Neural cell (in vitro differentiated cells): Measurements from ENCODE around the gene YIPF5.

Experiments
- CTCF ChIP-seq: fragments of 450-650 bp; IDR thresholded peaks from 2 replicates; pipeline ENCODE4 v1.5.1; 2014; ENCODE audit warnings: antibody characterized with exemption, mild to moderate bottlenecking, moderate library complexity; ENCODE audit not compliant: poor library complexity, severe bottlenecking
- EP300 ChIP-seq: fragments of 450-650 bp; conservative IDR thresholded peaks from 2 replicates; pipeline ENCODE4 v1.6.1; 2014; ENCODE audit warnings: antibody characterized with exemption, mild to moderate bottlenecking, moderate library complexity; ENCODE audit not compliant: poor library complexity, severe bottlenecking
- EZH2 ChIP-seq: fragments of 200-600, 300-800 bp; shearing (Covaris generic), sonication (generic); IDR thresholded peaks from 2 replicates; pipeline ENCODE4 v1.6.1; 2014; ENCODE audit warnings: antibody characterized with exemption, low read length, borderline replicate concordance, mild to moderate bottlenecking; ENCODE audit not compliant: insufficient read depth, poor library complexity, severe bottlenecking
- RAD21 ChIP-seq: fragments of 450-650 bp; conservative IDR thresholded peaks from 2 replicates; pipeline ENCODE4 v1.6.1; 2014; ENCODE audit warnings: antibody characterized with exemption, mild to moderate bottlenecking, moderate library complexity
- REST ChIP-seq: IDR thresholded peaks from 2 replicates; pipeline ENCODE4 v1.6.1; 2012; ENCODE audit warnings: borderline replicate concordance
- TAF1 ChIP-seq: IDR thresholded peaks from 2 replicates; pipeline ENCODE4 v1.6.1; 2012; ENCODE audit warnings: low read depth

- TF ChIP-seq RAD21: no peak
- TF ChIP-seq CTCF: no peak
- no peak for TF ChIP-seq EZH2
- no peak for TF ChIP-seq TAF1
- TF ChIP-seq REST: no peak
- no peak for TF ChIP-seq EP300
These were observed 45.2 kb downstream of the YIPF5 start for GRCh38 chr5:144125163-144125726.
